MM.1S (cell line): ENCODE measurements around the gene WDR38.

Source experiments
- DNase-seq: peaks from one replicate; pipeline ENCODE4 v3.0.0-alpha.2; 2015
- H2AFZ ChIP-seq: fragments of 300-600 bp; sonication (generic); 2 replicates; pipeline ENCODE4 v1.6.0; 2016; ENCODE audit warnings: antibody characterized with exemption, low read length
- H3F3A ChIP-seq: fragments of 300-600 bp; sonication (generic); 2 replicates; pipeline ENCODE4 v1.6.1; 2016; ENCODE audit warnings: mild to moderate bottlenecking, antibody characterized with exemption, low read length, moderate library complexity, mixed read lengths; ENCODE audit not compliant: insufficient read depth
- H3K27ac ChIP-seq: fragments of 300-600 bp; sonication (generic); 2 replicates; pipeline ENCODE4 v1.5.1; 2016; ENCODE audit warnings: mild to moderate bottlenecking, low read length
- H3K27me3 ChIP-seq: fragments of 300-600 bp; sonication (generic); replicated peaks from 2 replicates; pipeline ENCODE4 v1.6.0; 2016; ENCODE audit warnings: low read length; ENCODE audit not compliant: insufficient read depth
- H3K36me3 ChIP-seq: fragments of 300-600 bp; sonication (generic); replicated peaks from 2 replicates; pipeline ENCODE4 v1.6.1; 2016; ENCODE audit warnings: mild to moderate bottlenecking, low read length, mixed read lengths; ENCODE audit not compliant: insufficient read depth
- H3K4me1 ChIP-seq: fragments of 300-600 bp; sonication (generic); 2 replicates; pipeline ENCODE4 v1.6.1; 2016; ENCODE audit warnings: low read length, mixed read lengths
- H3K4me2 ChIP-seq: fragments of 300-600 bp; sonication (generic); 2 replicates; pipeline ENCODE4 v1.6.0; 2016; ENCODE audit warnings: low read depth, low read length
- H3K4me3 ChIP-seq: fragments of 300-600 bp; sonication (generic); 2 replicates; pipeline ENCODE4 v1.5.1; 2016; ENCODE audit warnings: low read length, mixed read lengths
- H3K79me2 ChIP-seq: fragments of 300-600 bp; sonication (generic); 2 replicates; pipeline ENCODE4 v1.6.1; 2016; ENCODE audit warnings: mixed run types, low read length, mixed read lengths
- H3K9ac ChIP-seq: fragments of 300-600 bp; sonication (generic); 2 replicates; pipeline ENCODE4 v1.6.1; 2016; ENCODE audit warnings: low read length, mixed read lengths
- H3K9me2 ChIP-seq: fragments of 300-600 bp; sonication (generic); replicated peaks from 2 replicates; pipeline ENCODE4 v1.6.1; 2016; ENCODE audit warnings: mild to moderate bottlenecking, low read length, mixed read lengths; ENCODE audit not compliant: insufficient read depth
- H3K9me3 ChIP-seq: fragments of 300-600 bp; sonication (generic); replicated peaks from 2 replicates; pipeline ENCODE4 v1.6.1; 2016; ENCODE audit warnings: mild to moderate bottlenecking, low read length, mixed read lengths; ENCODE audit not compliant: insufficient read depth
- H4K20me1 ChIP-seq: fragments of 300-600 bp; sonication (generic); 2 replicates; pipeline ENCODE4 v1.6.1; 2016; ENCODE audit warnings: mild to moderate bottlenecking, low read length, moderate library complexity, mixed read lengths; ENCODE audit not compliant: insufficient read depth
- CTCF ChIP-seq: fragments of 300-600 bp; sonication (generic); IDR thresholded peaks from 2 replicates; pipeline ENCODE4 v1.5.1; 2016; ENCODE audit warnings: antibody characterized with exemption, low read length, mixed read lengths
- EZH2 ChIP-seq: fragments of 300-600 bp; sonication (generic); optimal IDR thresholded peaks from 2 replicates; pipeline ENCODE3; 2017; ENCODE audit warnings: low read depth, mild to moderate bottlenecking, antibody characterized with exemption, low read length, mixed read lengths
- EZH2phosphoT487 ChIP-seq: fragments of 300-600 bp; sonication (generic); IDR thresholded peaks from 2 replicates; pipeline ENCODE4 v1.6.1; 2018; ENCODE audit warnings: antibody characterized with exemption, low read length

The WDR38 gene

GRCh38 chr9:124869986-124870560 lies 16.8 kb downstream of the WDR38 start:
- H3K79me2 ChIP-seq = peaks cover 77% of the 10 kb centered on the region

GRCh38 chr9:124870723-124871122 lies 17.5 kb downstream of the WDR38 start:
- H3K4me3 ChIP-seq = peak overlapping the region; percentile 90
- H3K36me3 ChIP-seq = peaks cover 13% of the 10 kb centered on the region
- no peak overlapping the region for H2AFZ ChIP-seq
- H4K20me1 ChIP-seq = peaks cover 22% of the 10 kb centered on the region; the same call in 1 of the 2 replicates
- no peak for DNase-seq
- no peaks in the 10 kb centered on the region for H3K9me2 ChIP-seq
- H3K9ac ChIP-seq = peak overlapping the region; percentile 98
- H3K27me3 ChIP-seq = no peaks in the 10 kb centered on the region
- H3K27ac ChIP-seq = peak overlapping the region; percentile 98
- TF ChIP-seq CTCF = no peak
- peak overlapping the region; percentile 96 for H3K4me2 ChIP-seq
- peaks cover 84% of the 10 kb centered on the region for H3K79me2 ChIP-seq
- peaks cover 31% of the 10 kb centered on the region for H3K4me1 ChIP-seq
- H3K9me3 ChIP-seq = no peaks in the 10 kb centered on the region
- peaks cover 45% of the 10 kb centered on the region for H3F3A ChIP-seq

More at GRCh38 chr9:124869986-124870560, 16.8 kb downstream of the WDR38 start:
- TF ChIP-seq EZH2phosphoT487 (no peak), CTCF (no peak), EZH2 (no peak)
- peak overlapping the region; percentile 98 for H3K9ac ChIP-seq
- H3K4me2 ChIP-seq = peak overlapping the region; percentile 96
- H3K9me3 ChIP-seq = no peaks in the 10 kb centered on the region
- H3K27ac ChIP-seq = peak overlapping the region; percentile 98
- H4K20me1 ChIP-seq = peaks cover 19% of the 10 kb centered on the region; the same call in 1 of the 2 replicates
- peak; percentile 75 for DNase-seq
- H3K36me3 ChIP-seq = peaks cover 10% of the 10 kb centered on the region
- H3F3A ChIP-seq = peaks cover 45% of the 10 kb centered on the region
- 0 out of 2 replicates have a peak overlapping the region, but pooled peaks have one; percentile 0 for H2AFZ ChIP-seq
- H3K9me2 ChIP-seq = no peaks in the 10 kb centered on the region
- peak overlapping the region; percentile 90 for H3K4me3 ChIP-seq
- peaks cover 31% of the 10 kb centered on the region for H3K4me1 ChIP-seq
- H3K27me3 ChIP-seq = no peaks in the 10 kb centered on the region

- DNase-seq = no peak
- Histone ChIP-seq H3K27me3 (no peaks in the 10 kb centered on the region), H3K79me2 (peaks cover 88% of the 10 kb centered on the region), H3K9me2 (no peaks in the 10 kb centered on the region), H3K9me3 (no peaks in the 10 kb centered on the region), H2AFZ (no peak overlapping the region), H3K36me3 (peaks cover 13% of the 10 kb centered on the region), H3K27ac (peak overlapping the region; percentile 98; the same call in 1 of the 2 replicates), H3F3A (peaks cover 45% of the 10 kb centered on the region), H3K4me1 (peaks cover 31% of the 10 kb centered on the region), H4K20me1 (peaks cover 22% of the 10 kb centered on the region; the same call in 1 of the 2 replicates), H3K4me2 (peak overlapping the region; percentile 96), H3K9ac (peak overlapping the region; percentile 98), H3K4me3 (peak overlapping the region; percentile 90)
- TF ChIP-seq EZH2 (no peak), EZH2phosphoT487 (no peak), CTCF (no peak)
Observed at GRCh38 chr9:124871156-124871561, 17.9 kb downstream of the WDR38 start.
